Stimulated activated CD4-positive, alpha-beta T cell treated with anti-CD3 and anti-CD28 coated beads, Interleukin-2, amount 100 ng/mL, for 48 hours (primary cell): Measurements from ENCODE around the gene RBPJL.

Experiments
- DNase-seq, 2 donors: peaks; one replicate each; pipeline ENCODE4 v3.0.0-alpha.2; 2020

RBPJL gene, protein sequence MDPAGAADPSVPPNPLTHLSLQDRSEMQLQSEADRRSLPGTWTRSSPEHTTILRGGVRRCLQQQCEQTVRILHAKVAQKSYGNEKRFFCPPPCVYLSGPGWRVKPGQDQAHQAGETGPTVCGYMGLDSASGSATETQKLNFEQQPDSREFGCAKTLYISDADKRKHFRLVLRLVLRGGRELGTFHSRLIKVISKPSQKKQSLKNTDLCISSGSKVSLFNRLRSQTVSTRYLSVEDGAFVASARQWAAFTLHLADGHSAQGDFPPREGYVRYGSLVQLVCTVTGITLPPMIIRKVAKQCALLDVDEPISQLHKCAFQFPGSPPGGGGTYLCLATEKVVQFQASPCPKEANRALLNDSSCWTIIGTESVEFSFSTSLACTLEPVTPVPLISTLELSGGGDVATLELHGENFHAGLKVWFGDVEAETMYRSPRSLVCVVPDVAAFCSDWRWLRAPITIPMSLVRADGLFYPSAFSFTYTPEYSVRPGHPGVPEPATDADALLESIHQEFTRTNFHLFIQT

DNA sequence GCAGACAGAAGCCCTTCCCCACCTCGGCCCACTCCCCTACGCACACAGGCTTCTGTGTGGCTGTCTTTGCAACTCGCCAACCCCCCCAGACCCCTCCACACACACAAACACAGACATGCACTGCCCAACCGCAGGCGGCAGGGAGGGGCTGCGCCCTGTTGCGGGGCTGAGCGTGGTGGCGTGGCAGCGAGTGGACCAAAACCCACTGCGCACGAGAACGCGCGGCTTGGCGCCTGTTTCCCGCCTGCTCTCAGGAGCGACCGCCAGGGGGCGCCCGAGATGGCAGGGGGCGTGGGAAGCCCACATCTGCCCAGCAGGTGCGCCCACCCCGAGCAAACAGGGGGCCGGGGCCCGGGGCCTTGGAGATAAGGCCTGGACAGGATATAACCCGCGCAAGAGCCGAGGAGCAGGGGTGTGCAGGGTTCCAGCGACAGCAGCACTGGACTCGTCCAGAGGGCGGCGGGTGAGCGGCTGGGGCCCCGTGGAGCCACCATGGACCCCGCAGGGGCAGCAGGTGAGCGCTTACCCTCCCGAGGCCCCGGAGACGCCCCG, at the start of gene RBPJL:
Gene RBPJL, plus strand, starts transcription at position 410 of the 552 bp plus-strand sequence. Its CDS starts 83 bp downstream, at position 493.
- peak; percentile 47 to 67 for DNase-seq

DNA sequence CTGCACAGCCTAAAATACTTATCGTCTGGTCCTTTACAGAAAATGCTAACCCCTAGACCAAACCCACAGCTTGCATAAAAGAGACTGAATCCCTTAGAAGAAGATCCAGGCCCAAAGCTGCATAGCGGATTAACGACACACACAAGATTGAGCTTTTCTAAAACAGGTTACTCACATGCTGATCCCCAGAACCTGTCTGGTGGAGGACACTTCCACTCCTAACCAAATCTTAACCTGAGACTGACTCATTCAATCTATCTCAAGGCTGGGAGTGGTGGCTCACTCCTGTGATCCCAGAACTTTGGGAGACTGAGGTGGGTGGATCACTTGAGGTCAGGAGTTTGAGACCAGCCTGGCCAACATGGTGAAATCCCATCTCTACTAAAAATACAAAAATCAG, 49.5 kb upstream of the RBPJL start:
- no peak for DNase-seq

DNA sequence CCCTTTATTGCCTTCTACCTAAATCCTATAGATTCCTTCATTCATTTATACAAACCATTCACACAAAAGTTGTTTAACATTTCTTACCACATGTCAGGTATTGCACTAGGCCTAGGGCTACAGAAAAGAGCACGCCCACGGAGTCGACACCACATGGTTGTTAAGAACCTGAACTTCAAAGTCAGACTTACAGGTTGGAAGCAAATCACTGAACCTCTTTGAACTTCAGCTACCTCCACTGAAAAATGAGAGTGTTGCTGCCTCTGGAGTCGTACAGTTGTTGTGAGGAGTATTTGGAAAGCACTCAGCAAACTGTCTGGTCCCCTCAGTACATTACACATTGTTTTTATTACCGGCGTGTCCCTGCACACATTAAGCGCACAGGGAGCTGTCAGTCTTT, 48.9 kb upstream of the RBPJL start:
- DNase-seq: no peak

DNA sequence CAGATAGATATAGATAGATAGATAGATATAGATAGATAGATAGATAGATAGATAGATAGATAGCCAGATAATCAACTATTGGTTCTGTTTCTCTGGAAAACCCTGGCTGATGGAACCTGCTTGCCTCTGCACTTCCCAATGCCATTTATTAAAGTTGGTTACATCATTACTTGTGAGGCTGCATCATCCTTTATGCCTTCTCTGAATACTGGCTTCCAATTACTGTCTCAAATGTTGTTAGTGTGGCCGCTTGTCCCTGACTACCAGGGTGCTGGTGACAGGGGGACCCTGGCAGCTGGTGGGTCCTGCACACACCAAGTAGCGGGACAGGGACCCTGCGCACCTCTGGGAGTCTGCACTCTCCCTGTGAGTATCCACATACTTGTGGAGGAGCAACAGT, 48.4 kb upstream of the RBPJL start:
- DNase-seq: no peak

DNA sequence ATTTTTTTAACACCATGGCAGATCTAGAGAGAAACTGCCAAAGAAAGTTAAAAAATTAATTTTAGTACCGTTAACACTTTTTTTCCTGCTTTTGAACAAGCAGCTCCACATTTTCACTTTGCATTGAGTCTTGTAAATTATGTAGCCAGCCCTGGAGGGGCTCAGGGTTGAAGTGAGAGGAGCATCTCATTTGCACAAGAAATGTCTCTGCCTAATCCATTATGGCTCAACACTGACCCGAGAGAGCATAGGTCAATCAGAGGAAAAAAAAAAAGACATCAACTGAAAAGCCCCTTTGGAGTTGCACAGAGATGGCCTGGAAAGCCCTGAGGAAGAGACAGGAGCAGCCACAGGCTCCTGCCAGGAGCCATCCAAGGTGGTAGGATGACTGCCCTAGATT, 48.0 kb upstream of the RBPJL start:
- no peak for DNase-seq

DNA sequence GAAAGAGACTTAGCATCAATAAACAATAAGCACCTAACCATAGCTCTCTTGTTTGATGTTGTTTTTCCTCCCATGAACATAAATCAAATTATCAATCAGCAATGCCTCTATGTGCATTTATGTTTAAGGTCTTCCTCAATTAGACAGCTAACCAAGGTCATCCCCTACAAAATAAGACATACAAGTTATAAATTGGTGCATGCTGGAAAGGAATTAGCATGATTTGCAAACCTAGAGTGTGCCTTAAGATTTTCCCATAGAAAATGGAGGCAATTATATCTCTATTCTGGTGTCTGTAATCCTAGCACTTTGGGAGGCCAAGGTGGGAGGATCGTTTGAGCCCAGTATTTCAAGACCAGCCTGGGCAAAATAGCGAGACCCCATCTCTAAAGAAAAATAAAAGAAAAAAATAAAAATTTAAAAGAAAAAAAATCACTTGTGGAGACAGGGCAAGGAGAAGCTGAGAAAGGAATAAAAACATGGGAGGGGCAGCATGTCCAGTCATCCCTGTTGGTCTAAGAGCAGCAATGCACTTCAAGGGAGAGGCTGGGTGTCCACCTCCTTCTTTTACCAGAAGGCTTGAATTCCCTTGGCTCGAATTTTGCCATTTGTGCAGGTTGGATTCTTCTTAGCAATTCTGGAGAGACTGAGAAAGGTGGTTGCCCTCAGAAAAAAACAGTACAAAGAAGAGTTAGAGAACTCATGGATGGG, 42.9 kb upstream of the RBPJL start:
- DNase-seq: no peak

DNA sequence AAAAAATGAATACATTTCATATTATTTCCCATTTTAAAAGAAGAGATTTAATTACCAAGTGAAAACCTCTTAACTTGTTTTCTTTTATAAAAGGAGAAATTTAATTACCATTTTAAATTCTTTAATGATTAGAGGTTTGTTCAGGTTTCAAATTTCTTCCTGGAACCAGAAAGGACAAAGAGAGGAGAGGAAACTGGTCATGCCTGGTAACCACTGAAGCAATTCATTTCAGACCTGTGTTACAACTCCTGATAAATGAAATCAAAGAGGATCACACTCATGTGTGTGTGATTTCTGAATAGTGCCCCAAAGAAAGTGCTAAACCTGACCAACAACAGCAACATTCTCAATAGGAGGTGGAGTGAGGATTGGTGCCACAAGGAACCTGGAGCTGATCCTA, 39.7 kb upstream of the RBPJL start:
- DNase-seq: no peak

DNA sequence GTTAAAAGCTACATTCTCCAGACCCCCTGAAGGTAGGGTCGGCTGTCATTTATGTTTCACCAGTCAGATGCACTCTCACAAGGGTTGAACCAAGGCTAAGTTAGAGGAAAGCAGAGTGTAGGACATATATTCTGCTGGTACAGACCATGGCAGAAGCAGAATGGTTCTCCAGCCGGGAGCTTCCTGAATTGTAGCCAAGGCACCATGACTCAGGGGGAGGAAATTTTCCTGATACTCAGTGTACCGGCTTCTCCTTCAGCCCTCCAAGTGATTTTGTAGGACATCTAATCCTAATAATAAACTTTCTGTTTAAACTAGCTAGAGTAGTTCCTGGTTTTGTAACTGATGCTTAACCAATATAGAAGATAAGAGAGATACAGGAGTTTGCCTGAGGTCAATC, 38.1 kb upstream of the RBPJL start:
- no peak for DNase-seq

DNA sequence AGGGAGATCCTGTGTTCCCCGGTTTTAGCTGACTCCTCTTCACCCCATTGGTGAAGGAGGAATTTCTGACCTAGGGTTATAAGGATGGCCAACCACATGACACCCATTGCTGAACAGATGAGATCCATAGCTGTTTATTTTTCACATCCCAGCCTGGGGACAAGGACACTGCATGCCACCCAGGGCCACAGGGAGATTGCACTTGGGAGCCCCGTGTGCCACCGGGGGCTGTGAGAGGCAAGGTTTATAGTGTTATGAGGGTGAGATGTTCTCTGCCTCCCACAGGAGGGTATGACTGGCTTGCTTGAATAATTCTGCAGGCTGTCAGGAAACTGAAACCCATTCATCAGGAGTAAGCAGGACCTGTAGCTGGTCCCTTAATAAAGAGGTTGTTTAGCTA, 37.6 kb upstream of the RBPJL start:
- DNase-seq: no peak

DNA sequence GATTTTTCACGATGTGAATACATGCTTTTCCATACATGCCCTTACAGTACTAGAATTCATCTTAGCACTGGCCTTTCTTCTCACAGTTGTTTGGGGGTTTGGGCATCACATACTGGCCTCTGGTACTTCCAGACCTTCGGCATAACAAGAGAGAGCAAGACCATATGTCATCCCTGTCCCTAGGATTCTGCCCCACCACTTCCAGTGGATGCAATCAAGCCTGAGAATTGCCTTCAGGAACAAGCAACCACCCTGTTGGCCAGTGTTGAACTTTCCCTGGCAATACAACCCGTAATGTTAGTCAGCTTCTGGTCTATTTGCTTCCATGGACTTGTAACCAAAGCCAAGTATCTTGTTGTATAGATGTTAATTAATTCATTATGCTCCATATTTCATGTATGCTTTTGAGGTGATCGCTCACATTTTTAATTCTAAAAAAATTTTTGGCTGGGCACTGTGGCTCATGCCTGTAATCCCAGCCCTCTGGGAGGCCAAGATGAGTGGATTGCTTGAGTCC, 36.8 kb upstream of the RBPJL start:
- DNase-seq: no peak

DNA sequence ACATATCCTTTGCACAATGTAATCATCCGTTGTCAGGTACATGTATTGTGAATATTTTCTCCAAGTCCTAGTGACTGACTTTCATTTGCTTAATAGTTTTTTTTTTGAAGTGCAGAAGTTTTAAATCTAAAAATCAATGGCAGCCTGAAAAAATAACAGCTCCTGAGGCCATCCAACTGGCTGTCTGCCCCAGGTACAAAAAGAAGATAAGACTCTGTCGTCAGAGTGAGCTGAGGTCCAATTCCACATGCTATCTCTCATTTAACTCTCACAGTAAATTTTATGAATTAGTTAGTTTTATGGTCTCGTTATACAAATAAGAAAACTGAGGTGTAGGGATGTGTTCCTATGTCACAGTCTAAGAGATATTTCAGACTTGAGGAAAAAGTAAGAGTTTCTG, 31.3 kb upstream of the RBPJL start:
- no peak for DNase-seq

DNA sequence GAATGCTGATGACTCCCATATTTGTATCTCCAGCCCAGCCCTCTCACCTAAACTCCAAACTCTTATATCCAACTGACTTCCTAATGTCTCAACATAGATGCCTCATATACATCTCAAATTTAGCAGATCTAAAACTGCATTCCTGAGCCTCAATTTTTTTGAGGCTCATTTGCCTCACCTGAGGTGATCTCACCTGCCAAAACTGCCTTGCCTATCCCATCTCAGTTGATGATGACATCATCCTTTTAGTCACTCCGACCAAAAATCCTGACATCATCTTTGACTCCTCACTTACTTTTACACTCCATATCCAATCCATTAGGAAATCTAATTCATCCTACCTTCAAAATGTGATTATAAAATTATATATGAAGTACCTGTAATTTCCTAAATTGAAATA, 26.6 kb upstream of the RBPJL start:
- no peak for DNase-seq

DNA sequence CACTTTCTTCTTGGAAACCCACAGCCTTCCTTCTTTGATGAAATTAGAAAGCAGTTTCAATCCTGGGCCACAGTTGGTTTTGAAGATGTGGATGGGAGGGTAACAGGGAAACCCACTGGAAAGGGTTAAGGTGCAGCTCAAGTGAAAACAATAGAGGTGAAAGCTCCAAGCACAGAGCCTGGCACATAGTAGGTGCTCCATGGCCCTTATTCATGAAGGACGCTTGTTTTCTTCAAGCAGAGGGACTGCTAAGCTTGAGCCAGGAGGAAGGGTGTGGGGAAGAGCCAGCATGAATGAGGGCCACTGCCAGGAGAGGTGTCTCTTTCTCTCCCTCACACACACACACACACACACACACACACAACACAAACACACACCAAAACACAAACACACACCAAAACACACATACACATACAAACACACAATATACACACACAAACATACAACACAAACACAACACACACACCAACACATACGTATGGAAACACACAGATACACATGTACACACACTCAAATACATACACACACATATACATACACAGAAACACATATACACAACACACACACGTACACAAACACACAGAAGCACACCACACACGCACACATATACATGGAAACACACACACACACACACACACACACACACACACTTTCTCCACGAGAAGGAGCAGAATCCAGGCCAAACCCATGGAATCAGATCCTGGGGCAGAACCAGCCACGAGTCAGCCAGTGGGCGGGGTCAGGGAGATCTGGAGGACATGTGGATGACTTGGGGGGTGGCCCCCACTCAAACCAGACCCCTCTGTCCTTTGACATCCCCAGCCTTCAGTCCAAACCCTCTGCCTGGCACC, 23.7 kb upstream of the RBPJL start:
- no peak for DNase-seq

DNA sequence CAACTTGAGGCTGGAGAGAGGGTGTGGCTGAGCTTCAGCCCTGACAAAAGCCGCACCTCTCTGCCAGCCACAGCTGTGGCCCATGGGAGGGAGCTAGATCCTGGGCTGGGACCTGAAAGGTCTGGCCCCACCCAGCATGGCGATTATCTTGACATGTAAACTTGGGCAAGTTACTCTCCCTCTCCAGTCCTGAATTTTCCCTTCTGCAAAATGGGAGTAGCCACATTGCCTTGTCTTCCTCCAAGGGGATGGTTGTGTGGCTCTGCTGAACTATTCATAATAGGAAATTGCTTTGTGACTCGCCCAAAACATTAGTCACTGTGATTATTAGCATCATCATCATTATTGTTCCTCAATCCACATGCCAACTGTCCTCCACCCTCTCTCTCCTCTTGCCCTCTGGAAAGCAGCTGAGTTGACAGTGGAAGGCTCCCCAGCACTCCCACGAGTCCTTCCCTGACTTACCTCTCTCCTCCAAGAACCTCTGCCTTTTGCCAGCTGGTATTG, 23.0 kb upstream of the RBPJL start:
- DNase-seq: no peak

DNA sequence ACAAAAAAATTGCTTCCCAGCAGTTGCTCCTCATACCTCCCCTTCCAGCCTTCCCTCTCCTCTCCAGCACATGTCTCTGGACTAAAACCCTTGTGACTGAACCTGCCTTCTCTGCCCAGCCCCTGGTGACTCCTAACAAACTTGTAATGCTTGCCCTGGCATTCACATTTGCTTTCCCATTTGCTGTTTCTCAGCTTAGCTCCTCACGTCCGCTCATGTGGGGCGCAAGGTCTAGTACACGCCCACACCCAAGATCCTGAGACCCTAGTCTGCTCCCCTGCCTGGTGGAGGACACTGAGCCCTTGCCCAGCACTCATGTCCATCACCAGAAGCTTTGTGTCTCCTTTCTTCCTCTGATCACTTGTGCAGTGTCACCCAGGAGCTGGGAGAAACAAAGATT, 18.3 kb upstream of the RBPJL start:
- no peak for DNase-seq

DNA sequence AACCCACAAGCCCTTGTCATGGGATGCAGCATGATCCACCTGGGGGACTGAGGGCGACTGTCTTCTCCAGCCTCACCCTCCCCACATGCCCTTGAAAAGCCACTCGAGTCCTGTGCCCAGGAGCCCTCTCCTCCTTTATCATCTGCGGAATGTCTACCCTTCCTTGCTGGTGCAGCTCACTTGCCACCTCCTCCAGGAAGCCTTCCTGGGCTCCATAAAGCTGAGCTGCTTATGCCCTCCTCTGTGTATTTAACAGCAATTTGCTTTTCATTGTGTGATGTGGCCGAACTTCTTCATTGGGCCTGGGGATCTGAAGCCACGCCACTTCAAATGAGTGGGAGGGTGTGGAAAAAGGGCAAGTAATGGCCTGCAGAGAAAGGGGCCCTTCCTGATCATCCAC, 17.8 kb upstream of the RBPJL start:
- DNase-seq: no peak

DNA sequence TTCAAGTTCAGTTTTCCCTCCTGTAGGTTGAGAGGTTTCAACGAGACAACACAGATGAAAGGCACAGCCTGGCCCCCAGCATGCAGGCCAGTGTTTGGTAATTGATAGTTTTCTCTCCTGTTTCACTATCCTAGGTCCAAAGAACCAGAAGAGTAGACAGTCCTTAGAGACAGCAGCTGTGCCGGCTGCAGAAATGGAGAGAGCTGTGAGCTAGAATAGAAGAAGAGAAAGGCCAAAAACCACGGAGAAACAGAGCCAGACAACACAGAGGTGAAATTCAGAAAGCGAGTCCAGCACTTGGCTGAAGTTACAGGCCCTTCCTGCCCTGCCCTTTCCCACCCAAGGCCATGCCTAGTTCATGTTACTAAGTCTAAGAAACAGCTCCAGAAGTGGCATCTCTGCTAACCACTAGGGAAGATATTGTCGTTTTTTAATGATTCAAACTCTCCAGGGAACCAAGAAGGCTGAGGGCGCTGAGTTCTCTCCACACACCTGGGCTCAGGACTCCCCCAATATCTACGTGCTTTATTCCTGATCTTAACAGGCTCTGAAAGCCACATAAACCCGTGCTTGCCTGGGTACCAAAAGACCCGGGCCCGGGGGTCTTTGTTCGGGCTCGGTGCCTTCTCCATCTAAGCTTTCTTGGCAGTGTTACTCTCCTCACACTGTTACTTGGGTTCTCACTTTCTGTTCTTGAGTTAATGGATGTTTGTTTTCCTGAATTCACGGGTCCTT, 16.5 kb upstream of the RBPJL start:
- no peak for DNase-seq

DNA sequence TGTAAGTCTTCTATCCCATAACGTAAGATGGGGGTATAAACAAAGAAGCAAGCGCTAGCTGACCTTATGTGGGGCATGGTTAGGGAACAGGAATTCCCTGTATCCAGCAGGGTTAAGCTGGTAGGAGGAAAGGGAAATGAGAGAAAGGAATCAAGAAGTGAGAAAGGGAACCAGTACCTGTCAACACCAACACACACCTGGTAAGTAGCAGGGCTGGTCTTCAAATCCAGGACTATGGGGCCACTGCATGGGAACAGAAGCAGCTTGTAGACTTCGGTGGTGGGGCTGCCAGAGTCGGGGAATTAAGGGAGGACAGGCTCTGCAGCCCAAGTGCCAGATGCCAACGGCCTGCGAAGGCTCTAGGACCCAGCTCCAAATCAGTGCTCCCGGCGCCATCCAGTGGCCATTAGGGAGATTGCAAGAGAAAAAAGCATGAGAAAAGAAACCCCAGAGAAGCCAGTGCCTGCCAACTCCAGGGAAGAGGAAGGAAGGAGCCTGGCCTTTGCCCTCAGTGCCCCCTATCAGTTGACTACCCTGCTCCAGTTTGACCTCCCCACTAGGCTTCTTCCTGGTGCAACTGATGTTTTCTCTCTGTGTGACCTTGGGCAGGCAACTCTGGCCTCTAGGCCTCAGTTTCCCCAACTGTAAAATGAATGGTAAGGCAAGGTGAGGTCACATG, 15.8 kb upstream of the RBPJL start:
- peak; percentile 71 to 73 for DNase-seq

DNA sequence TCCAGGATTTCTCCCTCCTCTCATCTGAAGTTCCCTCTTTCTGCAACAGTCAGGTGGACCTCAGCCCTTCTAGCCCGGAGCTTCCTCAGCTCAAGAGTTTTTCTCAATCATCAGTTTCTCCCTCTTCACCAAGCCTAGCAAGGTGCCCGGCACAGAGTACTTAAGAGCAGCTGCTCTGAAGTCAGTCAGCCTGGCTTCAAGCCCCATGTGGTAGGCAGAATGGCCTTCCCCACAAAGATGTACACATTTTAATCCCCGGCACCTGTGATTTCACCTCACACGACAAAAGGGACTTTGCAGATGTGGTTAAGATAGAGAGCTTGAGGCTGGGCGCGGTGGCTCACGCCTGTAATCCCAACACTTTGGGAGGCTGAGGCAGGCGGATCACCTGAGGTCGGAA, 15.1 kb upstream of the RBPJL start:
- no peak for DNase-seq

DNA sequence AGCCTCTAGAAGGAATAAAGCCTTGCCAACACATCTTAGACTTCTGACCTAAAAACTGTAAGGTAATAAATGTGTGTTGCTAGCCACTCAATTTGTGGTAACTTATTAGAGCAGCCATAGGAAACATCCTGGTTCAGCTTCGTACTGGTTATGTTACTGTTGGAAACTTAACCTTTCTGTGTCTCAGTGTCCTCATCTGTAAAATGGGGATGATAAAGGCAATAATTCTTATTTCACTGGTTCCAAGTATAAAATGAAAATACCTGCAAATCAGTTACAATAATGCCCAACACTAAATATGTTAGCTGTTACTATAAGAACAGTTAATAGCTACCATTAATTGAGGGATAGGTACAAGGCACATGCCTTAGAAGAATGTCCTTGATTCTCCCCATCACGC, 14.3 kb upstream of the RBPJL start:
- DNase-seq: no peak
